Measurements from ENCODE around the gene SLC7A6. TPM values are rescaled to one million over a fixed set of nuclear protein-coding genes. Genes with fewer than 3 reads are reported as not detected.

Gene SLC7A6
- total and polyA plus RNA-seq, 2 of the 13 experiments (the other 11 are each of a cell fraction or from before 2014, with no cell fraction given), result 35.8 to 70.8 TPM

- no peak for TF ChIP-seq SOX13 (IDR thresholded peaks at IDR 0.05)
- peak in 1 of 2 experiments; percentile 20; a peak in 1 of 4 replicates for TF ChIP-seq SOX13 (CRISPR knock-in tag; conservative IDR thresholded peaks at IDR 0.05 in 1 of 2, IDR thresholded peaks at IDR 0.05 in 1 of 2)
- TF ChIP-seq MED1 (CRISPR knock-in tag; IDR thresholded peaks at IDR 0.05), result 0 out of 2 replicates have a peak, but pooled peaks have one; percentile 38
- TF ChIP-seq ARNT2 (CRISPR knock-in tag; IDR thresholded peaks at IDR 0.05; ENCODE audit: low read depth), result no peak
- peak; percentile 22; the same call in 1 of the 2 replicates for TF ChIP-seq RBFOX2 (IDR thresholded peaks at IDR 0.05; ENCODE audit: low read depth, low read length)
- TF ChIP-seq, protein P1, sequence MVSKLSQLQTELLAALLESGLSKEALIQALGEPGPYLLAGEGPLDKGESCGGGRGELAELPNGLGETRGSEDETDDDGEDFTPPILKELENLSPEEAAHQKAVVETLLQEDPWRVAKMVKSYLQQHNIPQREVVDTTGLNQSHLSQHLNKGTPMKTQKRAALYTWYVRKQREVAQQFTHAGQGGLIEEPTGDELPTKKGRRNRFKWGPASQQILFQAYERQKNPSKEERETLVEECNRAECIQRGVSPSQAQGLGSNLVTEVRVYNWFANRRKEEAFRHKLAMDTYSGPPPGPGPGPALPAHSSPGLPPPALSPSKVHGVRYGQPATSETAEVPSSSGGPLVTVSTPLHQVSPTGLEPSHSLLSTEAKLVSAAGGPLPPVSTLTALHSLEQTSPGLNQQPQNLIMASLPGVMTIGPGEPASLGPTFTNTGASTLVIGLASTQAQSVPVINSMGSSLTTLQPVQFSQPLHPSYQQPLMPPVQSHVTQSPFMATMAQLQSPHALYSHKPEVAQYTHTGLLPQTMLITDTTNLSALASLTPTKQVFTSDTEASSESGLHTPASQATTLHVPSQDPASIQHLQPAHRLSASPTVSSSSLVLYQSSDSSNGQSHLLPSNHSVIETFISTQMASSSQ (IDR thresholded peaks at IDR 0.05; ENCODE audit: low read depth), result no peak
- TF ChIP-seq, protein P1 (CRISPR knock-in tag; IDR thresholded peaks at IDR 0.05; ENCODE audit: borderline replicate concordance), result no peak
- TF ChIP-seq EHMT2 (IDR thresholded peaks at IDR 0.05; ENCODE audit: borderline replicate concordance, low read depth, low read length), result no peak
- no peak for TF ChIP-seq ZBTB46 (CRISPR knock-in tag; IDR thresholded peaks at IDR 0.05; ENCODE audit: borderline replicate concordance)
- peak; percentile 40; the same call in 1 of the 2 replicates for TF ChIP-seq SAFB2 (CRISPR knock-in tag; IDR thresholded peaks at IDR 0.05; ENCODE audit: borderline replicate concordance, low read depth)
- TF ChIP-seq RFXAP (CRISPR knock-in tag; IDR thresholded peaks at IDR 0.05; ENCODE audit: borderline replicate concordance), result 0 out of 2 replicates have a peak, but pooled peaks have one; percentile 46
- TF ChIP-seq HMG20B (CRISPR knock-in tag; conservative IDR thresholded peaks at IDR 0.05), result no peak
- no peak for TF ChIP-seq ZNF205 (CRISPR knock-in tag; IDR thresholded peaks at IDR 0.05)
- TF ChIP-seq ETV6 (CRISPR knock-in tag; conservative IDR thresholded peaks at IDR 0.05), result no peak
- TF ChIP-seq HNF4A (CRISPR knock-in tag; IDR thresholded peaks at IDR 0.05), result 0 out of 2 replicates have a peak, but pooled peaks have one; percentile 13
These were observed 34.7 kb downstream of the SLC7A6 start (continued) for GRCh38 chr16:68298907-68299561.
